Neuronal stem cell (in vitro differentiated cells): ENCODE results near the gene DNAJC24. TPM values are rescaled to one million over a fixed set of nuclear protein-coding genes. Genes with fewer than 3 reads are reported as not detected.
"Not testable (repeated sequence)": the region's sequence is repeated elsewhere in the genome, so short reads cannot be mapped to it uniquely, and the experiment has no call there.

ENCODE experiments used
- DNase-seq: peaks from one replicate; pipeline ENCODE4 v3.0.0-alpha.2; 2013; ENCODE audit warnings: low spot score
- H2AFZ ChIP-seq: one replicate; pipeline ENCODE4 v1.6.1; 2013; ENCODE audit warnings: mild to moderate bottlenecking, low read length, inconsistent platforms
- H2AK5ac ChIP-seq: 2 replicates; pipeline ENCODE4 v1.6.1; 2013; ENCODE audit warnings: low read depth, mild to moderate bottlenecking, inconsistent platforms, low read length, moderate library complexity, mixed read lengths
- H2BK120ac ChIP-seq: 2 replicates; pipeline ENCODE4 v1.6.1; 2013; ENCODE audit warnings: low read depth, mild to moderate bottlenecking, inconsistent platforms, low read length, moderate library complexity, mixed read lengths
- H2BK12ac ChIP-seq: one replicate; pipeline ENCODE4 v1.6.1; 2013; ENCODE audit warnings: low read length, inconsistent platforms
- H2BK15ac ChIP-seq: 2 replicates; pipeline ENCODE4 v1.6.1; 2013; ENCODE audit warnings: mild to moderate bottlenecking, low read length, inconsistent platforms, mixed read lengths
- H2BK5ac ChIP-seq: one replicate; pipeline ENCODE4 v1.6.1; 2013; ENCODE audit warnings: inconsistent platforms, mild to moderate bottlenecking, low read length, moderate library complexity
- H3K14ac ChIP-seq: one replicate; pipeline ENCODE4 v1.6.1; 2013; ENCODE audit warnings: low read length, inconsistent platforms
- H3K18ac ChIP-seq: 2 replicates; pipeline ENCODE4 v1.6.1; 2013; ENCODE audit warnings: low read length, inconsistent platforms
- H3K23ac ChIP-seq: 2 replicates; pipeline ENCODE4 v1.6.1; 2013; ENCODE audit warnings: low read depth, mild to moderate bottlenecking, mixed read lengths, low read length, inconsistent platforms; ENCODE audit not compliant: poor library complexity
- H3K27ac ChIP-seq: replicated peaks from 3 replicates; pipeline ENCODE4 v1.5.1; 2013; ENCODE audit warnings: low read length, inconsistent platforms
- H3K27me3 ChIP-seq, 3 experiments: 2 replicates each; pipeline ENCODE4 v1.6.1; 2013; ENCODE audit warnings: low read length in 3 of 3, mild to moderate bottlenecking in 2 of 3, inconsistent platforms in 1 of 3, low read depth in 1 of 3, mixed read lengths in 1 of 3, moderate library complexity in 1 of 3; ENCODE audit not compliant: control insufficient read depth in 3 of 3, insufficient read depth in 3 of 3
- H3K36me3 ChIP-seq, 2 donors: replicated peaks in 1 of 2; 2 replicates each; pipeline ENCODE4 v1.6.1; 2013; ENCODE audit warnings: low read length in 2 of 2; ENCODE audit not compliant: control insufficient read depth in 2 of 2, insufficient read depth in 2 of 2
- H3K4ac ChIP-seq: 2 replicates; pipeline ENCODE4 v1.6.1; 2013; ENCODE audit warnings: inconsistent platforms, mild to moderate bottlenecking, low read length, moderate library complexity
- H3K4me1 ChIP-seq, 2 donors: 1 replicate in 1 of 2; 2 replicates in 1 of 2; pipeline ENCODE4 v1.6.1; 2013; ENCODE audit warnings: low read length in 2 of 2, low read depth in 1 of 2; ENCODE audit not compliant: control insufficient read depth in 2 of 2, insufficient read depth in 1 of 2
- H3K4me2 ChIP-seq: one replicate; pipeline ENCODE4 v1.6.1; 2013; ENCODE audit warnings: mild to moderate bottlenecking, low read length, inconsistent platforms; ENCODE audit not compliant: insufficient read depth, poor library complexity, severe bottlenecking
- H3K4me3 ChIP-seq, 2 donors: 2 replicates each; pipeline ENCODE4 v1.5.1; 2013; ENCODE audit warnings: low read length in 2 of 2, mild to moderate bottlenecking in 2 of 2, inconsistent platforms in 1 of 2, moderate library complexity in 1 of 2
- H3K79me1 ChIP-seq: one replicate; pipeline ENCODE4 v1.6.1; 2013; ENCODE audit warnings: low read depth, mild to moderate bottlenecking, inconsistent platforms, low read length, moderate library complexity
- H3K9ac ChIP-seq: one replicate; pipeline ENCODE4 v1.6.1; 2013; ENCODE audit warnings: mild to moderate bottlenecking, low read depth, low read length, inconsistent platforms; ENCODE audit not compliant: poor library complexity
- H3K9me3 ChIP-seq, 2 donors: replicated peaks in 1 of 2; 2 replicates each; pipeline versions ENCODE3 to v1.6.1; 2013; ENCODE audit warnings: low read length in 2 of 2, mild to moderate bottlenecking in 2 of 2, inconsistent platforms in 1 of 2, low read depth in 1 of 2, mixed read lengths in 1 of 2, moderate library complexity in 1 of 2; ENCODE audit not compliant: control insufficient read depth in 2 of 2, insufficient read depth in 1 of 2
- H4K8ac ChIP-seq: one replicate; pipeline ENCODE4 v1.6.1; 2013; ENCODE audit warnings: low read depth, mild to moderate bottlenecking, inconsistent platforms, low read length, moderate library complexity
- H4K91ac ChIP-seq: one replicate; pipeline ENCODE4 v1.6.1; 2013; ENCODE audit warnings: low read length, low read depth, mild to moderate bottlenecking, inconsistent platforms; ENCODE audit not compliant: poor library complexity
- WGBS, 2 donors: extraction: QIAGEN DNeasy Blood & Tissue Kit; methylation state at CpG; one replicate each; pipeline ENCODE4 v1.1.7; 2013; ENCODE audit warnings: missing lambda C conversion rate in 2 of 2, mixed read lengths in 1 of 2; ENCODE audit not compliant: insufficient read length in 2 of 2, insufficient replicate concordance in 1 of 2; ENCODE audit errors: extremely low coverage in 2 of 2; 5-methylcytosine and 5-hydroxymethylcytosine counted together
- polyA plus RNA-seq, 2 experiments: library from polyadenylated mRNA; stranded (reverse); fragments of 200-250 nt; gene quantifications; one replicate each; pipeline ENCODE4 v1.2.3, GENCODE V29; 2013

The DNAJC24 gene, protein sequence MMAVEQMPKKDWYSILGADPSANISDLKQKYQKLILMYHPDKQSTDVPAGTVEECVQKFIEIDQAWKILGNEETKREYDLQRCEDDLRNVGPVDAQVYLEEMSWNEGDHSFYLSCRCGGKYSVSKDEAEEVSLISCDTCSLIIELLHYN
- 18.0 TPM for polyA plus RNA-seq (2013, experiment 1 of 2)
- 17.9 TPM for polyA plus RNA-seq (2013, experiment 2 of 2)

DNA sequence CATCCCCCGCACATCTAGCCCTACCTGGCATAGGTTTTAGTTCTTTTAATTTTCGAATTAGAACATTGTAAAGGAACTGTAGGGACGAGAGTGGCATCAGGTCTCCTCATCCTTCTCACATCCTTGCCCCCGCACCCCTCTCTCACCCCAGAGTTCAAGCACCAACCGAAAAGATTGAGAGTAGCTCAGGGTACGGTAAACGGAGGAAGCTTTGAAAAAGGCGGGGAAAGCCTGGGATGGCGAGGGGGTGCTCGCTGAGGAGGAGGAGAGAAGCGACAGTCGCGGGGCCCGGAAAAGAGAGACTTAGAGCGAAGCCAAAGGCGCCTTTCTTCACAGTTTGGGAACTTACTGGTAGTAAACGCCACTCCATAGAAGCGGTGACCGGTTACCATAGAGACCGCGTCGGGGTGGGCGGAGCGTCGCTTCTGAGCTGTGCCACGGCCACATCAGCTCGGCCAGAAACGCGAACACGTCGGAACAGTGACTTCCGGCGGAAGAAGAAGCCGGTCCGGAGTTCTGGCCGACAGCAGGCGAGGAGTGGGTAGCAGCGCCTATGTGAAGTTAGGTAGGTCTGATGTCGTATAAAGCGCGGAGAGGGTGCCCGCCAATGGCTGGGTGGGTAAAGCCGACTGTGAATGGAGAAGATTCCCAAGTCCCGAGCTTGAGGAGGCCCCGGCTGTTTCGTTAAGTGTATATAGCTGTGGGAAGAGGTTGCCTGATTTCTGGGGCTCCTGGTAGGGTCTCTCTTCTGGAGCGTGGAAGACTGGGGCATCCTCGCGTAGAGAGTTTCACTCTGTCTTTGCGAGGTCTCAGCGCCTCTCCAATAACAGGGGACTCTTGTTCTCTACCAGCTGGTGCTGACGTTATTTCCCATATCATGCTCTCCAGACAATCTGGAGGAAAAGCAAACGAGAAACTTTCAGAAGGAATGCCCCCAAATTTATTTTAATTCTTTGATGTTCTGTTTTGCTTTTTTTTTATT, at the start of gene DNAJC24, which contains the start of gene DCDC1:
Gene DNAJC24, plus strand, starts transcription at position 513 of the 982 bp plus-strand sequence. CDS start 889 bp downstream, outside the sequence.
Gene DCDC1, minus strand, starts transcription at position 392 of the 982 bp plus-strand sequence. CDS start 41,459 bp downstream, outside the sequence.
- Histone ChIP-seq H2BK12ac (no peak within 1 kb of the TSS), H3K18ac (peak within 1 kb of the TSS; percentile 87), H3K4me3 (peak within 1 kb of the TSS; percentile 80 to 93), H3K9ac (peak within 1 kb of the TSS; percentile 70), H2BK15ac (no peak within 1 kb of the TSS), H2BK120ac (no peak within 1 kb of the TSS), H3K4ac (no peak within 1 kb of the TSS), H4K91ac (no peak within 1 kb of the TSS), H3K23ac (peak within 1 kb of the TSS; percentile 89), H3K9me3 (no peaks in the 10 kb centered on the region), H3K14ac (peak within 1 kb of the TSS; percentile 21), H2AK5ac (no peak within 1 kb of the TSS), H3K4me1 (peaks cover 0 to 2% of the 10 kb centered on the region in 2 donors), H3K79me1 (peaks cover 2% of the 10 kb centered on the region), H2AFZ (peak within 1 kb of the TSS; percentile 95), H2BK5ac (no peak within 1 kb of the TSS), H4K8ac (peak within 1 kb of the TSS; percentile 82), H3K4me2 (peak within 1 kb of the TSS; percentile 91), H3K27me3 (no peaks in the 10 kb centered on the region), H3K27ac (peak within 1 kb of the TSS; percentile 73), H3K36me3 (peaks cover 0 to 35% of the 10 kb centered on the region in 2 donors)
- peak; percentile 91 for DNase-seq
- no CpG with 5 or more reads among the region's 53 CpGs for WGBS, 2 donors

DNA sequence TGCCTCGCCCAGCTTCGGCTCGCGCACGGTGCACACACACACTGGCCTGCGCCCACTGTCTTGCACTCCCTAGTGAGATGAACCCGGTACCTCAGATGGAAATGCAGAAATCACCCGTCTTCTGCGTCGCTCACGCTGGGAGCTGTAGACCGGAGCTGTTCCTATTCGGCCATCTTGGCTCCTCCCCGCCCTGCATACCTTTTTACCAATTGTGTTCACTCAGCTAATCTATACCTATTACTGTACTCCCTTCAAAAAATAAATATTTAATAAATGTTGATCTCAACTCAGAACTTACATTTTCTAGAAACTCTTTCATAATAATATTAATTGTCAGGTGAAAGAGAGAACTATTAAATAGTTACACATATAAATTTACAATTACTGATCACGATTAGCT, 48.2 kb upstream of the DNAJC24 start:
- not testable (repeated sequence) for H3K27me3 ChIP-seq, H3K4me2 ChIP-seq, H4K91ac ChIP-seq, H2AFZ ChIP-seq, H3K23ac ChIP-seq, H3K9me3 ChIP-seq, H3K4me1 ChIP-seq, H3K9ac ChIP-seq, H3K18ac ChIP-seq, H3K27ac ChIP-seq, H3K4me3 ChIP-seq, H2BK12ac ChIP-seq, H3K36me3 ChIP-seq, H2BK5ac ChIP-seq, H3K79me1 ChIP-seq, H3K4ac ChIP-seq, H4K8ac ChIP-seq, H2BK15ac ChIP-seq, H3K14ac ChIP-seq, H2AK5ac ChIP-seq, DNase-seq, H2BK120ac ChIP-seq
- no CpG with 5 or more reads among the region's 15 CpGs for WGBS, 2 donors

DNA sequence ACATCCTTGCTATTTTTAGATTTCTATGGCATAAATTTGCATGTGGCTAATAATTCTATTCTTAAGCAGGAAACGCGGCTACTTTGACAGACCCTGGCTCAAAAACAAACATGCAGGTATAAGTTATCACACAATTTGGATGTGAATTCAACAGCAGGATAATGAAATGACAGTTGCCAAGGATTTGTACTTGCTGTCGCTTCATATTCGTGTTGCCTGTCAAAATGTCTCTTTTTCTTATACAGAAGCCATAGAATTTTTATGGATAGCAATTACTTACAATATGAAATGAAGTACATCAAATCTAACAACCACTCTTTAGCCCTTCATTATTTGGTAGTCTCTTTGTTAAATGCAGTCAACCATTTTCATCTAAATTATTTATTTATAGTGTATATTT, 46.5 kb upstream of the DNAJC24 start:
- Histone ChIP-seq H3K9me3 (peaks cover 0 to 3% of the 10 kb centered on the region in 2 donors), H3K14ac (no peak overlapping the region), H4K8ac (no peak overlapping the region), H2AK5ac (no peak overlapping the region), H2BK120ac (no peak overlapping the region), H3K27me3 (no peaks in the 10 kb centered on the region), H3K18ac (no peak overlapping the region), H3K79me1 (no peaks in the 10 kb centered on the region), H3K27ac (no peak overlapping the region), H3K36me3 (no peaks in the 10 kb centered on the region), H3K4me2 (no peak overlapping the region), H2BK15ac (no peak overlapping the region), H3K4me1 (peaks cover 0 to 8% of the 10 kb centered on the region in 2 donors), H2BK5ac (no peak overlapping the region), H4K91ac (no peak overlapping the region), H3K9ac (no peak overlapping the region), H2BK12ac (no peak overlapping the region), H3K4me3 (no peak overlapping the region), H3K23ac (no peak overlapping the region), H3K4ac (no peak overlapping the region), H2AFZ (no peak overlapping the region)
- no CpG with 5 or more reads among the region's 4 CpGs for WGBS, 2 donors
- DNase-seq = no peak

DNA sequence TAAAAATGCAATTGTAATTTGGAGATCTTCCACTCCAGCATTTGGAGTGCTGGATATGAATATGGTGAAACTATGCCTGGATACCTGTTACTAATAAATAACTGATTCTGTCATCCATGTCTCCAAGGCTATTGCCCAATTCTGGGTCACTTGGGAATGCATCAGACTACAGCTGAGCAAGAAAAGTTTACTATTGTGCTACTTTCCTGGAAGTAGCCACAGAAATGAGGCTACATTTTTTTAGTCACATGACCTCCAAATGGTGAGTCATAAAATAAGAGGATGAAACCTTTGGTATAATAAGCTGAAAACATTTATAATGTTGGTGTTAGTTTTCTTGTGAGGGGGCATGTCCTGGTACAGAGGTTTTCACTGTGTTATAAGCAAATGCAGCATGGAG, 44.5 kb upstream of the DNAJC24 start:
- no peak overlapping the region for H4K8ac ChIP-seq
- no peak overlapping the region for H2AFZ ChIP-seq
- no peak overlapping the region for H3K14ac ChIP-seq
- H4K91ac ChIP-seq = no peak overlapping the region
- no peak overlapping the region for H3K18ac ChIP-seq
- peaks cover 0 to 8% of the 10 kb centered on the region in 2 donors for H3K4me1 ChIP-seq
- H3K4me3 ChIP-seq = no peak overlapping the region
- H3K27ac ChIP-seq = no peak overlapping the region
- no peaks in the 10 kb centered on the region for H3K27me3 ChIP-seq
- no peak overlapping the region for H3K4me2 ChIP-seq
- H3K9ac ChIP-seq = no peak overlapping the region
- no peaks in the 10 kb centered on the region for H3K36me3 ChIP-seq
- H3K9me3 ChIP-seq = peaks cover 0 to 3% of the 10 kb centered on the region in 2 donors
- H2BK120ac ChIP-seq = no peak overlapping the region
- DNase-seq = no peak
- no peak overlapping the region for H3K23ac ChIP-seq
- no peak overlapping the region for H2BK12ac ChIP-seq
- H2BK5ac ChIP-seq = no peak overlapping the region
- H3K4ac ChIP-seq = no peak overlapping the region
- H2AK5ac ChIP-seq = no peak overlapping the region
- H3K79me1 ChIP-seq = no peaks in the 10 kb centered on the region
- H2BK15ac ChIP-seq = no peak overlapping the region
